Activated naive CD4-positive, alpha-beta T cell treated with anti-CD3 and anti-CD28 coated beads for 36 hours (primary cell): ENCODE results near the gene GREB1L. TPM values are rescaled to one million over a fixed set of nuclear protein-coding genes. Genes with fewer than 3 reads are reported as not detected.

ENCODE experiments used
- CTCF ChIA-PET: fragments of 350-600 bp; sonication (Branson Sonifier 250); formaldehyde crosslinking; loops from one replicate; lab custom pipeline; 2021; ENCODE audit warnings: antibody characterized with exemption; lab: Charles Lee
- DNase-seq: peaks from one replicate; pipeline ENCODE4 v3.0.0-alpha.2; 2020
- H3K27ac Mint-ChIP-seq: one replicate; pipeline ENCODE4 v1.8.0; 2021; ENCODE audit warnings: mild to moderate bottlenecking, mixed read lengths
- H3K27me3 Mint-ChIP-seq: one replicate; pipeline ENCODE4 v1.8.0; 2021; ENCODE audit warnings: low read depth, mixed read lengths
- H3K36me3 Mint-ChIP-seq: one replicate; pipeline ENCODE4 v1.8.0; 2021; ENCODE audit warnings: low read depth, mixed read lengths
- H3K4me1 Mint-ChIP-seq: one replicate; pipeline ENCODE4 v1.8.0; 2021; ENCODE audit warnings: low read depth, mixed read lengths
- H3K4me3 Mint-ChIP-seq: one replicate; pipeline ENCODE4 v1.8.0; 2021; ENCODE audit warnings: mild to moderate bottlenecking, moderate library complexity, mixed read lengths
- H3K9me3 Mint-ChIP-seq: one replicate; pipeline ENCODE4 v1.8.0; 2021; ENCODE audit warnings: mixed read lengths
- intact Hi-C: fragments of 100-400 bp; cut with micrococcal nuclease; formaldehyde crosslinking; loops from one replicate; pipeline ENCODE4 v1.15.1; 2023
- total RNA-seq, 2 experiments: library from RNA; stranded (reverse); gene quantifications; one replicate each; pipeline ENCODE4 v1.2.3, GENCODE V29; 2021

The GREB1L gene
- total RNA-seq, 2 experiments from 2014 or later: not detected

GRCh38 chr18:21484851-21485636 lies 243.0 kb downstream of the GREB1L start:
- Mint-ChIP-seq H3K9me3 (no peaks in the 10 kb centered on the region), H3K4me1 (no peaks in the 10 kb centered on the region), H3K27ac (no peak overlapping the region), H3K36me3 (no peaks in the 10 kb centered on the region), H3K27me3 (peaks cover 16% of the 10 kb centered on the region), H3K4me3 (no peak overlapping the region)
- CTCF ChIA-PET: interaction anchor here (0.6 to 1.1 kb wide), 2 partner anchors 50 to 62 kb away, joined by 3 to 5 read pairs; no protein-coding TSS in a partner anchor
- DNase-seq: no peak
- intact Hi-C loops: loop anchor here (5.0 kb wide), 1 partner anchor 257 kb away; the partner anchor contains the start of gene MIB1

- no peaks in the 10 kb centered on the region for H3K4me1 Mint-ChIP-seq
- no peak overlapping the region for H3K27ac Mint-ChIP-seq
- no peak overlapping the region for H3K4me3 Mint-ChIP-seq
- no peak for DNase-seq
- H3K27me3 Mint-ChIP-seq: peaks cover 10% of the 10 kb centered on the region
- no peaks in the 10 kb centered on the region for H3K36me3 Mint-ChIP-seq
- no peaks in the 10 kb centered on the region for H3K9me3 Mint-ChIP-seq
- intact Hi-C loops: loop anchor here (5.0 kb wide), 1 partner anchor 255 kb away; the partner anchor contains the start of gene MIB1
- CTCF ChIA-PET: interaction anchor here (0.8 to 1.0 kb wide), 3 partner anchors 10 to 1040 kb away, joined by 3 to 4 read pairs (median 4); no protein-coding TSS in a partner anchor
These were observed 244.9 kb downstream of the GREB1L start for GRCh38 chr18:21486905-21487437.

GRCh38 chr18:21489119-21489750 lies 247.2 kb downstream of the GREB1L start:
- CTCF ChIA-PET: interaction anchor here (0.6 to 2.1 kb wide), 8 partner anchors 9 to 466 kb away, joined by 3 to 5 read pairs (median 4); no protein-coding TSS in a partner anchor
- Mint-ChIP-seq H3K36me3 (no peaks in the 10 kb centered on the region), H3K4me3 (no peak overlapping the region), H3K4me1 (no peaks in the 10 kb centered on the region), H3K27me3 (peaks cover 6% of the 10 kb centered on the region), H3K27ac (no peak overlapping the region), H3K9me3 (no peaks in the 10 kb centered on the region)
- intact Hi-C loops: loop anchor here (1.0 to 5.0 kb wide), 4 partner anchors 110 to 467 kb away; partner anchors contain the start of gene MIB1
- DNase-seq: peak; percentile 52

- no peak for DNase-seq
- Mint-ChIP-seq H3K4me1 (no peaks in the 10 kb centered on the region), H3K9me3 (no peaks in the 10 kb centered on the region), H3K36me3 (no peaks in the 10 kb centered on the region), H3K27me3 (peaks cover 6% of the 10 kb centered on the region), H3K4me3 (no peak overlapping the region), H3K27ac (no peak overlapping the region)
- intact Hi-C loops: loop anchor here (1.0 to 5.0 kb wide), 4 partner anchors 109 to 466 kb away; partner anchors contain the start of gene MIB1
- CTCF ChIA-PET: interaction anchor here (0.6 to 2.1 kb wide), 6 partner anchors 8 to 363 kb away, joined by 3 to 5 read pairs (median 4); no protein-coding TSS in a partner anchor
These were observed 248.0 kb downstream of the GREB1L start for GRCh38 chr18:21489919-21490495.

GRCh38 chr18:21490748-21491147 lies 248.7 kb downstream of the GREB1L start:
- Mint-ChIP-seq H3K4me1 (no peaks in the 10 kb centered on the region), H3K27me3 (peaks cover 2% of the 10 kb centered on the region), H3K36me3 (no peaks in the 10 kb centered on the region), H3K9me3 (no peaks in the 10 kb centered on the region), H3K4me3 (no peak overlapping the region), H3K27ac (no peak overlapping the region)
- CTCF ChIA-PET: no interaction called here
- intact Hi-C loops: no loop called here
- no peak for DNase-seq

GRCh38 chr18:21496277-21496835 lies 254.3 kb downstream of the GREB1L start:
- CTCF ChIA-PET: interaction anchor here (2.0 kb wide), 1 partner anchor 10 kb away, joined by 4 read pairs; no protein-coding TSS in a partner anchor
- DNase-seq: no peak
- H3K36me3 Mint-ChIP-seq: no peaks in the 10 kb centered on the region
- intact Hi-C loops: no loop called here
- no peaks in the 10 kb centered on the region for H3K4me1 Mint-ChIP-seq
- no peaks in the 10 kb centered on the region for H3K27me3 Mint-ChIP-seq
- no peaks in the 10 kb centered on the region for H3K9me3 Mint-ChIP-seq
- H3K27ac Mint-ChIP-seq: no peak overlapping the region
- no peak overlapping the region for H3K4me3 Mint-ChIP-seq

- Mint-ChIP-seq H3K27ac (no peak overlapping the region), H3K9me3 (no peaks in the 10 kb centered on the region), H3K27me3 (no peaks in the 10 kb centered on the region), H3K36me3 (no peaks in the 10 kb centered on the region), H3K4me1 (no peaks in the 10 kb centered on the region), H3K4me3 (no peak overlapping the region)
- DNase-seq: no peak
- intact Hi-C loops: no loop called here
- CTCF ChIA-PET: no interaction called here
These were observed 258.0 kb downstream of the GREB1L start for GRCh38 chr18:21499997-21500396.

GRCh38 chr18:21502661-21503060 lies 260.6 kb downstream of the GREB1L start:
- Mint-ChIP-seq H3K4me3 (no peak overlapping the region), H3K27ac (no peak overlapping the region), H3K36me3 (no peaks in the 10 kb centered on the region), H3K27me3 (no peaks in the 10 kb centered on the region), H3K4me1 (no peaks in the 10 kb centered on the region), H3K9me3 (no peaks in the 10 kb centered on the region)
- no peak for DNase-seq
- CTCF ChIA-PET: no interaction called here
- intact Hi-C loops: no loop called here

GRCh38 chr18:21507913-21508701 lies 266.1 kb downstream of the GREB1L start:
- CTCF ChIA-PET: interaction anchor here (0.7 kb wide), 1 partner anchor 313 kb away, joined by 4 read pairs; no protein-coding TSS in a partner anchor
- peaks cover 9% of the 10 kb centered on the region for H3K36me3 Mint-ChIP-seq
- no peaks in the 10 kb centered on the region for H3K4me1 Mint-ChIP-seq
- no peak overlapping the region for H3K27ac Mint-ChIP-seq
- no peaks in the 10 kb centered on the region for H3K27me3 Mint-ChIP-seq
- H3K9me3 Mint-ChIP-seq: peaks cover 3% of the 10 kb centered on the region
- intact Hi-C loops: no loop called here
- no peak overlapping the region for H3K4me3 Mint-ChIP-seq
- DNase-seq: no peak

GRCh38 chr18:21509062-21509461 lies 267.0 kb downstream of the GREB1L start:
- CTCF ChIA-PET: no interaction called here
- H3K36me3 Mint-ChIP-seq: peaks cover 18% of the 10 kb centered on the region
- no peak overlapping the region for H3K4me3 Mint-ChIP-seq
- H3K4me1 Mint-ChIP-seq: no peaks in the 10 kb centered on the region
- DNase-seq: no peak
- peaks cover 3% of the 10 kb centered on the region for H3K9me3 Mint-ChIP-seq
- H3K27ac Mint-ChIP-seq: no peak overlapping the region
- H3K27me3 Mint-ChIP-seq: no peaks in the 10 kb centered on the region
- intact Hi-C loops: no loop called here

- CTCF ChIA-PET: no interaction called here
These were observed 271.3 kb downstream of the GREB1L start for GRCh38 chr18:21513292-21513691.

More at GRCh38 chr18:21513292-21513691, 271.3 kb downstream of the GREB1L start:
- Mint-ChIP-seq H3K4me1 (no peaks in the 10 kb centered on the region), H3K9me3 (peaks cover 3% of the 10 kb centered on the region), H3K36me3 (peaks cover 37% of the 10 kb centered on the region), H3K27me3 (no peaks in the 10 kb centered on the region), H3K27ac (no peak overlapping the region), H3K4me3 (no peak overlapping the region)
- intact Hi-C loops: no loop called here
- DNase-seq: no peak
